HepG2 (cell line): ENCODE data around the gene MAMDC2. TPM values are rescaled to one million over a fixed set of nuclear protein-coding genes. Genes with fewer than 3 reads are reported as not detected.

Experiments used
- ATAC-seq: fragments of 200-7000 bp; cut with Tn5 transposase; 3 replicates; pipeline ENCODE4 v1.9.1; 2020; ENCODE audit warnings: mild to moderate bottlenecking, moderate library complexity
- BruUV-seq: library from RNA; stranded (reverse); fragments of 400-500 nt; replicated peaks from 2 replicates; lab custom pipeline; 2021; lab: Mats Ljungman, UMichigan
- CTCF ChIA-PET: fragments of 300-600 bp; formaldehyde crosslinking; extraction: SDS; loops from one replicate; lab custom pipeline; 2021; ENCODE audit warnings: low total read pairs, inconsistent platforms, low intra/inter-chr PET ratio; lab: Yijun Ruan, JAX
- POLR2A ChIA-PET: fragments of 350-600 bp; sonication (Branson Sonifier 250); formaldehyde crosslinking; loops from one replicate; lab custom pipeline; 2020; ENCODE audit warnings: antibody characterized with exemption, inconsistent platforms; lab: Yijun Ruan, JAX
- DNase-seq: peaks from one replicate; pipeline ENCODE4 v3.0.0-alpha.2; 2015; ENCODE audit warnings: low spot score
- FAIRE-seq: peaks from 3 replicates; lab custom pipeline; 2011; peaks lifted over from hg19 to GRCh38; lab: Jason Lieb, UNC
- H2AFZ ChIP-seq: one replicate; pipeline ENCODE4 v1.6.1; 2011; ENCODE audit warnings: low read length, inconsistent platforms
- H3K27ac ChIP-seq: fragments of 300-600 bp; 3 replicates; pipeline ENCODE4 v1.8.0; 2011; ENCODE audit warnings: mixed run types, mild to moderate bottlenecking, mixed read lengths, low read length, inconsistent platforms; ENCODE audit not compliant: insufficient read depth; ENCODE audit errors: extremely low read length
- H3K27me3 ChIP-seq, 2 experiments: fragments of 200-600 bp in 1 of 2; 2 replicates in 1 of 2; 3 replicates in 1 of 2; pipeline versions ENCODE4 v1.6.0 to v1.8.0; 2011; ENCODE audit warnings: low read length in 2 of 2, mild to moderate bottlenecking in 2 of 2, moderate library complexity in 2 of 2, inconsistent platforms in 1 of 2; ENCODE audit not compliant: insufficient read depth in 2 of 2, control insufficient read depth in 1 of 2
- H3K36me3 ChIP-seq, 2 experiments: fragments of 200-600 bp in 1 of 2; replicated peaks in 1 of 2; 2 replicates in 1 of 2; 3 replicates in 1 of 2; pipeline versions ENCODE4 v1.5.1 to v1.8.0; 2011; ENCODE audit warnings: low read length in 2 of 2, inconsistent platforms in 1 of 2; ENCODE audit not compliant: insufficient read depth in 2 of 2, control insufficient read depth in 1 of 2
- H3K4me1 ChIP-seq: 2 replicates; pipeline ENCODE4 v1.5.1; 2012; ENCODE audit warnings: low read length, inconsistent platforms; ENCODE audit not compliant: insufficient read depth
- H3K4me2 ChIP-seq: 2 replicates; pipeline ENCODE4 v1.6.0; 2011; ENCODE audit warnings: low read depth, low read length, inconsistent platforms
- H3K4me3 ChIP-seq, 3 experiments: fragments of 200-600 bp in 1 of 3; sonication (generic), shearing (Covaris generic) in 1 of 3; replicated peaks in 1 of 3; 2 replicates each; pipeline ENCODE4 v1.5.1; 2011 to 2016; ENCODE audit warnings: low read length in 3 of 3, inconsistent platforms in 2 of 3, low read depth in 2 of 3, mild to moderate bottlenecking in 2 of 3, control low read depth in 1 of 3, mixed read lengths in 1 of 3; ENCODE audit not compliant: insufficient read depth in 1 of 3
- H3K79me2 ChIP-seq: one replicate; pipeline ENCODE4 v1.6.1; 2011; ENCODE audit warnings: low read length, inconsistent platforms; ENCODE audit not compliant: insufficient read depth
- H3K9ac ChIP-seq: 2 replicates; pipeline ENCODE4 v1.6.0; 2011; ENCODE audit warnings: mild to moderate bottlenecking, low read depth, low read length, inconsistent platforms; ENCODE audit not compliant: insufficient read depth
- H3K9me3 ChIP-seq: 2 replicates; pipeline ENCODE4 v1.5.1; 2012; ENCODE audit warnings: mild to moderate bottlenecking, low read length
- H4K20me1 ChIP-seq: 2 replicates; pipeline ENCODE4 v1.6.0; 2011; ENCODE audit warnings: inconsistent platforms, mild to moderate bottlenecking, low read length, moderate library complexity; ENCODE audit not compliant: insufficient read depth
- CEBPB ChIP-seq: IDR thresholded peaks from 2 replicates; pipeline ENCODE4 v1.6.1; 2011; ENCODE audit warnings: low read depth, low read length, improper control_type of control experiment, borderline replicate concordance
- NCOA5 ChIP-seq: sonication (generic); formaldehyde crosslinking; IDR thresholded peaks from 2 replicates; pipeline ENCODE4 v1.4.0; 2020; ENCODE audit warnings: missing genetic modification reagents
- RORA ChIP-seq: sonication (generic); formaldehyde crosslinking; IDR thresholded peaks from 2 replicates; pipeline ENCODE4 v1.5.0; 2020; ENCODE audit warnings: mild to moderate bottlenecking, missing genetic modification reagents, moderate library complexity
- ZNF275 ChIP-seq: sonication (generic); formaldehyde crosslinking; IDR thresholded peaks from 2 replicates; pipeline ENCODE4 v1.8.0; 2022; ENCODE audit warnings: missing genetic modification reagents, mild to moderate bottlenecking, inconsistent platforms, borderline replicate concordance
- ZNF773 ChIP-seq: sonication (generic); formaldehyde crosslinking; IDR thresholded peaks from 2 replicates; pipeline ENCODE4 v1.4.0; 2020; ENCODE audit warnings: missing genetic modification reagents, borderline replicate concordance
- WGBS: methylation state at CpG from one replicate; pipeline ENCODE4 v1.1.6; 2017; ENCODE audit warnings: low lambda C conversion rate; 5-methylcytosine and 5-hydroxymethylcytosine counted together
- in situ Hi-C: cut with HindIII; loops from 2 replicates; pipeline ENCODE4 v1.10.0; 2017; ENCODE audit warnings: low pct_unique_long_range_greater_than_20kb; ENCODE audit not compliant: extremely low pct_ligation_motif_present
- intact Hi-C: fragments of 100-400 bp; cut with micrococcal nuclease; formaldehyde crosslinking; loops from one replicate; pipeline ENCODE4 v1.10.0; 2022; ENCODE audit not compliant: unreplicated experiment
- polyA plus RNA-seq, 8 experiments: library from polyadenylated mRNA; depleted of rRNA in 3 of 8; stranded (reverse) in 7 of 8; unstranded in 1 of 8; fragments of >200 nt; fragmentation: Illumina TruSeq in 4 of 8; extraction: Trizol in 4 of 8; gene quantifications; 2 replicates each; pipeline versions ENCODE4 v1.2.1 to v1.2.3, GENCODE V29; 2011 to 2016; ENCODE audit warnings: low read depth in 4 of 8, missing spikeins in 1 of 8, mixed read lengths in 1 of 8; ENCODE audit not compliant: insufficient read depth in 1 of 8
- total RNA-seq, 5 experiments: library from RNA; depleted of rRNA; stranded (reverse); fragments of >200 nt; fragmentation: Illumina TruSeq; extraction: Trizol; gene quantifications; 2 replicates each; pipeline ENCODE4 v1.2.3, GENCODE V29; 2016; ENCODE audit warnings: low read depth in 1 of 5
- TF ChIP-seq, protein P1 (sequence below): sonication (generic); formaldehyde crosslinking; conservative IDR thresholded peaks from 2 replicates; pipeline ENCODE4 v1.4.0; 2020; ENCODE audit warnings: missing genetic modification reagents
- TF ChIP-seq, protein P2 (sequence below): sonication (generic); formaldehyde crosslinking; IDR thresholded peaks from 2 replicates; pipeline ENCODE4 v1.4.0; 2020; ENCODE audit warnings: missing genetic modification reagents
- TF ChIP-seq, protein P3 (sequence below): sonication (generic); formaldehyde crosslinking; conservative IDR thresholded peaks from 2 replicates; pipeline ENCODE4 v1.8.0; 2022; ENCODE audit warnings: low read depth, missing genetic modification reagents
- TF ChIP-seq, protein P4 (sequence below): sonication (generic); formaldehyde crosslinking; IDR thresholded peaks from 2 replicates; pipeline ENCODE4 v1.5.0; 2020; ENCODE audit warnings: missing genetic modification reagents
- TF ChIP-seq, protein P5 (sequence below): sonication (generic); formaldehyde crosslinking; IDR thresholded peaks from 2 replicates; pipeline ENCODE4 v1.5.0; 2020; ENCODE audit warnings: mild to moderate bottlenecking, missing genetic modification reagents

Gene MAMDC2
- total and polyA plus RNA-seq, 2 of the 13 experiments (the other 11 are each of a cell fraction or from before 2014, with no cell fraction given), result not detected

DNA sequence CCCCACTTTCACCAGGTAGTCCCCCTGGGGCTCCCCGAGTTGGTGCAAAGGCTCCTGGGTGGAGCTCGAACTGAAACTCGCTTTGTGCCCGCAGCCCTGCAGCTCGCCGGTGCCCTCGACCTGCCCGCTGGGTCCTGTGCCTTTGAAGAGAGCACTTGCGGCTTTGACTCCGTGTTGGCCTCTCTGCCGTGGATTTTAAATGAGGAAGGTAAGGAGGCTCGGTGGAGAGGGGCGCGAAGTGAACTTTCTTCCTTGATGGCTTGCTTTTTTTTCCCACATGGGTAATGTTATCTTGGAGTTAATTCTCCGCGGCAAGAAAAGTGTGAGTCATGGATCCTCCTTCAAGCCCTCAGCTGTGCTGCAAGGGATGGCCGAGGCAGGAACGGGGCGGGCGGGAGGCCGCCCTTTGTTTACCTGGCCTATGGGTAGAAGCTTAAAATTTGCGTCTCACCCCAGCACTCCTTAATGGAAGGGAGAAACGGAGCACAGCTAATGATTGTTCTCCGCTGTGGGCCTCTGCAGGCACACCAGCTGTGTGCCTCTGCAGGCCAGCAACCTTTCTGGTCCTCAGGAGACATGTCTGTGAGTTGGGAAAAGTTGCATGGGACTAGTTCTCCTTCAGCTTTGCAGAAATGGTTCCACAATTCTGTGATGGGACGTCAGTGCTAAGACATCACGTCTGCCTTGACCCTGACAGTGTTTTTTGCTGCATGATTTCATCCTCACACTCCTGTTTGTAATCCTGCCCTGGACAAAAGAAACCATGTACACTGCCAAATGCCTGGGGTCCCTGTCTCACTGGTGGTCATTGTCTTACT is 1.1 kb downstream of the MAMDC2 start:
- Histone ChIP-seq H2AFZ (no peak overlapping the region), H3K4me3 (0 out of 6 replicates have a peak overlapping the region, but pooled peaks of 1 of the 3 experiments have one; percentile 25), H3K27me3 (peaks cover 9 to 57% of the 10 kb centered on the region in 2 experiments), H3K27ac (no peak overlapping the region), H3K4me1 (no peaks in the 10 kb centered on the region), H3K79me2 (no peaks in the 10 kb centered on the region), H3K9ac (no peak overlapping the region), H3K4me2 (peak overlapping the region; percentile 37; the same call in 1 of the 2 replicates), H4K20me1 (no peaks in the 10 kb centered on the region; the same call in 1 of the 2 replicates), H3K36me3 (no peaks in the 10 kb centered on the region), H3K9me3 (no peaks in the 10 kb centered on the region)
- WGBS, result 21% methylated on average over 13 of the region's 26 CpGs
- FAIRE-seq (no peak), DNase-seq (no peak), ATAC-seq (peak; percentile 65)
- ChIA-PET POLR2A (no interaction called here), CTCF (no interaction called here)
- in situ Hi-C loops, result no loop called here
- no TSS peak for BruUV-seq
- intact Hi-C loops, result no loop called here
- TF ChIP-seq NCOA5, result no peak
- TF ChIP-seq, protein P1, sequence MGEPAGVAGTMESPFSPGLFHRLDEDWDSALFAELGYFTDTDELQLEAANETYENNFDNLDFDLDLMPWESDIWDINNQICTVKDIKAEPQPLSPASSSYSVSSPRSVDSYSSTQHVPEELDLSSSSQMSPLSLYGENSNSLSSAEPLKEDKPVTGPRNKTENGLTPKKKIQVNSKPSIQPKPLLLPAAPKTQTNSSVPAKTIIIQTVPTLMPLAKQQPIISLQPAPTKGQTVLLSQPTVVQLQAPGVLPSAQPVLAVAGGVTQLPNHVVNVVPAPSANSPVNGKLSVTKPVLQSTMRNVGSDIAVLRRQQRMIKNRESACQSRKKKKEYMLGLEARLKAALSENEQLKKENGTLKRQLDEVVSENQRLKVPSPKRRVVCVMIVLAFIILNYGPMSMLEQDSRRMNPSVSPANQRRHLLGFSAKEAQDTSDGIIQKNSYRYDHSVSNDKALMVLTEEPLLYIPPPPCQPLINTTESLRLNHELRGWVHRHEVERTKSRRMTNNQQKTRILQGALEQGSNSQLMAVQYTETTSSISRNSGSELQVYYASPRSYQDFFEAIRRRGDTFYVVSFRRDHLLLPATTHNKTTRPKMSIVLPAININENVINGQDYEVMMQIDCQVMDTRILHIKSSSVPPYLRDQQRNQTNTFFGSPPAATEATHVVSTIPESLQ (CRISPR knock-in tag), result no peak
- TF ChIP-seq ZNF773 (CRISPR knock-in tag), result no peak
- TF ChIP-seq, protein P2, sequence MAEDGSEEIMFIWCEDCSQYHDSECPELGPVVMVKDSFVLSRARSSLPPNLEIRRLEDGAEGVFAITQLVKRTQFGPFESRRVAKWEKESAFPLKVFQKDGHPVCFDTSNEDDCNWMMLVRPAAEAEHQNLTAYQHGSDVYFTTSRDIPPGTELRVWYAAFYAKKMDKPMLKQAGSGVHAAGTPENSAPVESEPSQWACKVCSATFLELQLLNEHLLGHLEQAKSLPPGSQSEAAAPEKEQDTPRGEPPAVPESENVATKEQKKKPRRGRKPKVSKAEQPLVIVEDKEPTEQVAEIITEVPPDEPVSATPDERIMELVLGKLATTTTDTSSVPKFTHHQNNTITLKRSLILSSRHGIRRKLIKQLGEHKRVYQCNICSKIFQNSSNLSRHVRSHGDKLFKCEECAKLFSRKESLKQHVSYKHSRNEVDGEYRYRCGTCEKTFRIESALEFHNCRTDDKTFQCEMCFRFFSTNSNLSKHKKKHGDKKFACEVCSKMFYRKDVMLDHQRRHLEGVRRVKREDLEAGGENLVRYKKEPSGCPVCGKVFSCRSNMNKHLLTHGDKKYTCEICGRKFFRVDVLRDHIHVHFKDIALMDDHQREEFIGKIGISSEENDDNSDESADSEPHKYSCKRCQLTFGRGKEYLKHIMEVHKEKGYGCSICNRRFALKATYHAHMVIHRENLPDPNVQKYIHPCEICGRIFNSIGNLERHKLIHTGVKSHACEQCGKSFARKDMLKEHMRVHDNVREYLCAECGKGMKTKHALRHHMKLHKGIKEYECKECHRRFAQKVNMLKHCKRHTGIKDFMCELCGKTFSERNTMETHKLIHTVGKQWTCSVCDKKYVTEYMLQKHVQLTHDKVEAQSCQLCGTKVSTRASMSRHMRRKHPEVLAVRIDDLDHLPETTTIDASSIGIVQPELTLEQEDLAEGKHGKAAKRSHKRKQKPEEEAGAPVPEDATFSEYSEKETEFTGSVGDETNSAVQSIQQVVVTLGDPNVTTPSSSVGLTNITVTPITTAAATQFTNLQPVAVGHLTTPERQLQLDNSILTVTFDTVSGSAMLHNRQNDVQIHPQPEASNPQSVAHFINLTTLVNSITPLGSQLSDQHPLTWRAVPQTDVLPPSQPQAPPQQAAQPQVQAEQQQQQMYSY (CRISPR knock-in tag), result no peak
- TF ChIP-seq, protein P3, sequence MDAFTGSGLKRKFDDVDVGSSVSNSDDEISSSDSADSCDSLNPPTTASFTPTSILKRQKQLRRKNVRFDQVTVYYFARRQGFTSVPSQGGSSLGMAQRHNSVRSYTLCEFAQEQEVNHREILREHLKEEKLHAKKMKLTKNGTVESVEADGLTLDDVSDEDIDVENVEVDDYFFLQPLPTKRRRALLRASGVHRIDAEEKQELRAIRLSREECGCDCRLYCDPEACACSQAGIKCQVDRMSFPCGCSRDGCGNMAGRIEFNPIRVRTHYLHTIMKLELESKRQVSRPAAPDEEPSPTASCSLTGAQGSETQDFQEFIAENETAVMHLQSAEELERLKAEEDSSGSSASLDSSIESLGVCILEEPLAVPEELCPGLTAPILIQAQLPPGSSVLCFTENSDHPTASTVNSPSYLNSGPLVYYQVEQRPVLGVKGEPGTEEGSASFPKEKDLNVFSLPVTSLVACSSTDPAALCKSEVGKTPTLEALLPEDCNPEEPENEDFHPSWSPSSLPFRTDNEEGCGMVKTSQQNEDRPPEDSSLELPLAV, result no peak
- TF ChIP-seq, protein P4, sequence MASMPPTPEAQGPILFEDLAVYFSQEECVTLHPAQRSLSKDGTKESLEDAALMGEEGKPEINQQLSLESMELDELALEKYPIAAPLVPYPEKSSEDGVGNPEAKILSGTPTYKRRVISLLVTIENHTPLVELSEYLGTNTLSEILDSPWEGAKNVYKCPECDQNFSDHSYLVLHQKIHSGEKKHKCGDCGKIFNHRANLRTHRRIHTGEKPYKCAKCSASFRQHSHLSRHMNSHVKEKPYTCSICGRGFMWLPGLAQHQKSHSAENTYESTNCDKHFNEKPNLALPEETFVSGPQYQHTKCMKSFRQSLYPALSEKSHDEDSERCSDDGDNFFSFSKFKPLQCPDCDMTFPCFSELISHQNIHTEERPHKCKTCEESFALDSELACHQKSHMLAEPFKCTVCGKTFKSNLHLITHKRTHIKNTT, result no peak
- TF ChIP-seq, protein P5, sequence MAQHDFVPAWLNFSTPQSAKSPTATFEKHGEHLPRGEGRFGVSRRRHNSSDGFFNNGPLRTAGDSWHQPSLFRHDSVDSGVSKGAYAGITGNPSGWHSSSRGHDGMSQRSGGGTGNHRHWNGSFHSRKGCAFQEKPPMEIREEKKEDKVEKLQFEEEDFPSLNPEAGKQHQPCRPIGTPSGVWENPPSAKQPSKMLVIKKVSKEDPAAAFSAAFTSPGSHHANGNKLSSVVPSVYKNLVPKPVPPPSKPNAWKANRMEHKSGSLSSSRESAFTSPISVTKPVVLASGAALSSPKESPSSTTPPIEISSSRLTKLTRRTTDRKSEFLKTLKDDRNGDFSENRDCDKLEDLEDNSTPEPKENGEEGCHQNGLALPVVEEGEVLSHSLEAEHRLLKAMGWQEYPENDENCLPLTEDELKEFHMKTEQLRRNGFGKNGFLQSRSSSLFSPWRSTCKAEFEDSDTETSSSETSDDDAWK (CRISPR knock-in tag), result no peak
- TF ChIP-seq CEBPB, result no peak
- no peak for TF ChIP-seq ZNF275 (CRISPR knock-in tag)
- TF ChIP-seq RORA (CRISPR knock-in tag), result no peak
